ENCODE results near the gene PARP12.

PARP12 gene

GRCh38 chr7:140059273-140060242 is 3.2 kb downstream of the PARP12 start:
- peak; percentile 25 for DNase-seq

- DNase-seq = no peak
Measured at GRCh38 chr7:140058517-140058916, 4.2 kb downstream of the PARP12 start.

DNA sequence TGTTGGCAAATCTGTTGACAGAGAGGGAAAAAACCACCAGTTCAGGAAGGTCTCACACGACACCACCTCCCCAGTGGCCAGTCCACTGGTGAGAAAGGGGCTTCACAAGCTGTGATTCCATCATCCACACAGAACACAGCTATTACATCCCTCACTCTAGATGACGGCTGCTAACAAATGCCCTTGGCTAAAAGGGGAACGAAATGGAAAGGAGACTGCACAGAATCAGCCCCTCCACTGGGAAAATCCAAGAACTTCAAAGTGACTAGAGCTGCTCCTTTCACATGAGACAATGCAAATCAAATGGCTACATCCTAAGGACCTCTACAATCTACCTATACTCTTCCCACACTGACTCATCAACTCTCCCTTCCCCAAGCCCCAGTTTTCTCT is 5.6 kb downstream of the PARP12 start:
- no peak for DNase-seq

DNA sequence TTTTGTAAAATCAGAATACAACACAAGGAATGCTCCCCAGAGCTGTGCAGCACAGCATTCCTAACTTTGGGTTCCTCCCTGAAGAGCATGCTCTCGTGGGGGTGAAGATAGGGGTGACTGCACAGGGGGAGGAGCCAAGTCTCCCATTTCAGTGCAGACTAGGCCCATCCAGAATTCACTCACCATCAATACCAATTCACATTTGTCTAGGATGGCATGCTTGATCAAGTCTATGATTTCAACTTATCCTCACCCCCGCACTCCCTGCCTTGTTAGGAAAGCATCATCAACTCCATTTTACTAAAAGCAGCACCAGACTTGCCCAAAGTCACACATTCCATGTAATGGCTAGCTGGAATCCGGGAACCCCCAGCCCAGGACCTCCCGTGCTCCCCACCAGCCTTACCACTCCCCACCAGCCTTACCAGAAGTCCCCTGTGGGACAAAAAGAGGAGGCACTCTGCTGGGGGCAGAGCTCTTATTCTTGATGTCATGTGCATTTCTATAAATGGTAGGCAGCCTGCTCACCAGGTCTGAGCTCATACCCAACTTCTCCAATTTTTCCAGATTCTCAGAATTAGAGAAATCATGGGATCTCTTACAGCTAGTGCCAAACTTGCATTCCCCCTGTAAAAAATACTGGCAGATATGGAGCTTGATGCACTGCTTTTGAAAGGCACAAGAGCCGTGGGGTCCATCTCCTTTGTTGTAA is 6.2 kb downstream of the PARP12 start:
- DNase-seq = no peak

DNA sequence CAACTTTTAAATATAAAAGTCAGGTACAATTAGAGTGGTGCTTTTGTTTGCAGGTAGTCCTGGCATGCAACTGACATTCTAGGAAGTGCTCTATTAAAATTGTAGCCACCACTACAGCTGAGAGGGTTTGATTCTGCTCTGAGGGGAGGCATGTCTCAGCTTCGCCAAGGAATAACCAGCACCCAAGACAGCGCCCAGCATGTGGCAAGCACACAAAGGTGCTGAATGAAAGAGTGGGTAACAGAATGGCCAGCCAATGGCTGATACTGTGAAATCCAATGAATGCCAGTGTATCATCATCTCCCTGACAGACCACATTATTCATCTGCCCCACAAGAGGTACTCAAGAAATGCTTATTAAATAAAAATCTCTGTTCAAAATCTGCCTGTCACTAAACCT is 6.9 kb downstream of the PARP12 start:
- no peak for DNase-seq

DNA sequence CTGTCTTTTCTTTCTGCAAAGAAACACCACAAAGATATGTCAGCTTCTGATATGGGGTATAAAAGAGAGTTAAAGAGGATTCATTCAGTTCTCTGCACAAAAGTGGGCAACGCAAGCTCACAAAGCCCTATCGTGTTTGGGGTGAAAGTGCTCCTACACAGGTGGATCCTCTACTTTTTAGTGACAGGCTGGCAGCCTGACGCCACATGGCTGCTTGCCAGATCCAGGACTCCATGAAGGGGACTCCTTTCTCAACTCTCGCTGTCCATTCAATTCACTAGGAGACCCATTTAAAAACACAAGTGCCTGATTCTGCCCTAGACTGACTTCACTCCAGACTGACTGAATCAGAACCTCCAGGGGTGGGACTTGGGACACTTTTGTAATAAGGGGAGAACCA is 8.0 kb downstream of the PARP12 start:
- DNase-seq = no peak

GRCh38 chr7:140053812-140054539 is 8.8 kb downstream of the PARP12 start:
- DNase-seq = peak; percentile 15

DNA sequence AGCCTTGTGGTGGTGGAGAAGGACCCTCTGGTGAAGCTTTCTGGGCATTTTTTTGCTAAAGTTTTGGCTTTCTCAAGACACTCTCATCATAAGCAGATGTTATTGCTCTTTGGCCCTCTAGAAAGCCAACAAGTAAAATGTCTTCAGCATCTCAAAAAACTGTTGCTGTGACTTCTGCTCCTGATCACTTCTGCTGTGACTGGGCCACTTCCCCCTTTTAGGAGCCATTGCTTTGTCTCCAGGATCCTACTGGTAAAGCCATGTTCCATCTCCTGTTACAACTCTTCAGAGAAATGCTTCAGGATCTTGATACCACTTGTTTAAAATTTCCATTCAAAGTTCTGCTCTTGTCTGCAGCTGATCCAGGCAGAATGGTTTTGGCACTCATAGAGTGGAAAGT is 10.9 kb downstream of the PARP12 start:
- DNase-seq = no peak

- DNase-seq = no peak
Measured at GRCh38 chr7:140050100-140050499, 12.7 kb downstream of the PARP12 start.

DNA sequence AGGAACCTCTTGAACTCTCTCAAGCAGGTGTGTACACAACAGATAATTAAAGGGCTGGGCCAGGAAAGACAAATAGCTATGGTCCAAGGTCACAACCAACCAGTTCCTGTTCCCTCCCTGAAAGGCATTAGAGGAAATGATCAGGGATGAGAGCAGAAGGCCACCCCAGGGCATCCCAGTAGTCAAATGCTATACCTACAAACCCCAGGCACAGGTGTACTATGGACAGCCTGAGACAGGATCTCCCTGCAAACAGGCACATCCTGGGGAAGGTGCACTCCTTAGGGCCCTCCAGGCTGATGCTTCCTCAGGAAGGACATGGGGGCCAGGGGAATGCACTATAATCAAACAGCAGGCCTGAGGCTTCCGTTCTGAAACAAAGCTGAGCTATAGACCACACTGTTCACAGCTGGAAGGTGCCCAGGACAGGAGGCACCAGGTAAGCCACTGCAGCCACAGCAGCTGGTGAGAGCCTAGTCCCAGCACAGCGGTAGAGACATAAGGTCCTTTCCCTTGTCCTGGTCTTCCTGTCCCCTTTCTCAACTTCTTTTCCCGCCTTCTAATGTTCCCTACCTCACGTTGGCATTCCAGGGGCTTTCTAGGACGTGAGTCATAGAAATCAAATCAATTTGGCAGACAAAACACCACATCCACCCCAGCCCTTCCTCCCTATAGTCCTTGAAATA is 13.3 kb downstream of the PARP12 start:
- DNase-seq = no peak

DNA sequence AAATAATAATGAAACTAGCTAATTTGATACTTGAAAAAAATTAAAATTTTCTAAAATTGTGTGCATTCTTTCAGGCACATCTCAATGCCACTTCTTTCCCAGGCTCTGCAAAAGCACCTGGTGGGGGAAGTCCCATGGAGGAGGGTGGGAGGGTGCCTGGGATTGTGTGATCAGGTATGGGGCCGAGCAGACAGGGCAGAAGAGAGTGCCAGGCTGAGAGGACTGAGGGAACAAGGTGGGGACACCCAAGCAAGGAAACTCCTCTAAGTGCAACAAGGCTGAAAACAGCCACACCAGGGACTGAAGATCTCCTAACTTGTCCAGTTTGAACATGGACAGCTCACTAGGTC is 13.8 kb downstream of the PARP12 start:
- no peak for DNase-seq

DNA sequence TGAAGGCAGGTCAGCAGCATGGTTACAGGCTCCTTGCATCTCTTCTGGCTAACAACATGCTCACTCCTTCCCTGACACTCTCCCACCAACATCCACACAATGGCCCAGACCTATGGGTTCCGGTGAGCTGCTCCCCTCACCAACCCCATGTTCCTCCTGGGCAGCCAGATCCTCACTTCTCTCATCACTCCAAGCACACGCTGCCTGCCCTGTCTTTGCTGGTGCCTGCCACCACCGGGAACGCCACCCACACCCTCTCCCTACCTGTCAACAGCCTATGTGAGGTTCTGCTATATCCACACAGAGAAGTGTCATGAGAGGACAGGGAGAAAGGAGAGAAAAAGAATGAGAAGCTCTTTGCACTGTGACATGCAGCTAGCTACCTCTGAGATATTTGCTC is 14.6 kb downstream of the PARP12 start:
- no peak for DNase-seq

DNA sequence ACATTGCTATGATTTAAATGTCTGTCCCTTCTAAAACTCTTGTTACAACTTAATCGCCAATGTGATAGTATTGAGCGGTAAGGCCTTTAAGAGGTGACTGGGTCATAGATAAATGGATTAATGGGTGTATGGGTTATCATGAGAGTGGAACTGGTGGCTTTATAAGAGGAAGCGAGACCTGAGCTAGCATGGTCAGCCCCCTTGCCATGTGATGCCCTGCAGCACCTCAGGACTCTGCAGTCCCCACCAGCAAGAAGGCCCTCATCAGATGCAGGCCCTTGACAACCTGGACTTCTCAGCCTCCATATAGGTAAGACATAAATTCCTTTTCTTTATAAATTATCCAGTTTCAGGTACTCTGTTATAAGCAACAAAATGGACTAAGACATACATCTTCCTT is 15.6 kb downstream of the PARP12 start:
- DNase-seq = no peak

- DNase-seq = no peak
Measured at GRCh38 chr7:140045697-140046096, 17.1 kb downstream of the PARP12 start.

GRCh38 chr7:140044251-140044650 is 18.5 kb downstream of the PARP12 start:
- no peak for DNase-seq

GRCh38 chr7:140042386-140042670 is 20.4 kb downstream of the PARP12 start:
- no peak for DNase-seq

GRCh38 chr7:140041659-140042385 is 20.9 kb downstream of the PARP12 start:
- no peak for DNase-seq

DNA sequence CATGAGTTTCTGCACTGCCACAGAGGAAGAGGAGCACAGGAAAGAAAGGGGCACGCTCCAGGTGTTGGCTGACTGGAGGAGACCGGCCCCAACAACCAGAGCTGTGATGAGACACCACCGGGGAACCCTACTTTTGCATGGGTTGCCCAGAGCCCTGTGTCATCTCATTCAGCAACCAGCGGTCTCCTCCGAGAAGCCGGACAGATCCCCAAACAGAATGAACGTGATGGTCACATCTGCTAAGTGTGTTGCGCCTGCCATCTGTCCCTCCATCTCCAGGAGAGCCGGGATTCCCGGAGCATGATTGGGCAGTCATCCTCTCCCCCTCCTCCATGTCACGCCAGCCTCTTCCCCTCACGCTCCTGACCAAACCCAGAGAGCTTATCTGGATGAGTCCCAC is 22.9 kb downstream of the PARP12 start:
- DNase-seq = no peak

GRCh38 chr7:140039066-140039465 is 23.7 kb downstream of the PARP12 start:
- no peak for DNase-seq

GRCh38 chr7:140036224-140036962 is 26.4 kb downstream of the PARP12 start:
- peak; percentile 20 for DNase-seq

DNA sequence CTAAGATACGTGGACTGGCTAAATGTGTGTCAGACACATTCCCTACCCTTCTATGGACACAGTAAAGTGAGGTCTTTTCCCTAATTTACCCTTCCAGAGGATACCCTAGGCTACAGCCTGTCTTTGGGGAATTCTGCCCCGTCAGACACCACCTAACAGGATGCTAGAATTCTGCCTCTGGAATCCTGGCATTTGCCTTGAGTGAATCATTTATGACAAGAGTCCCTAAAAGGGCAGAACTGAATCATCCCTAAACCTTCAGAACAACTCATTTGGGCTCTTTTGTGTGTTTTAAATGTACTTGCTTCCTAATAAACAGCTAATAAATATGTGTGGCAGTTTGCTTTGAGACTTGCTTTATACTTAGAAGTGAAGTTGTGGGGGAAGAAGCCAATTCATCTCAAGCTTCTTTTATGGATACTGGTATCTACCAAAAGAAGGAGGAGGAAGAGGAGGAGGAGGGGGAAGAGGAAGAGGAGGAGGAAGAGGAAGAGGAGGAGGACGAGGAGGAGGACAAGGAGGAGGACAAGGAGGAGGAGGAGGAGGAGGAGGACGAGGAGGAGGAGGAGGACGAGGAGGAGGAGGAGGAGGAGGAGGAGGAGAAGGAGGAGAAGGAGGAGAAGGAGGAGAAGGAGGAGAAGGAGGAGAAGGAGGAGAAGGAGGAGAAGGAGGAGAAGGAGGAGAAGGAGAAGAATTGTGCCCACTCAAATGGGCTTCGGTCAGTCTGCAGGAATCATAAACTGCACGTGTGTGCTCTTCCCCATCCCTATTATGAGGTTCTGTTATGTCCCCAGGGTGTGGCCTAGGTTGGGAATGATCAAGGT is 27.1 kb downstream of the PARP12 start:
- DNase-seq = no peak
